K562 (cell line): ENCODE data around the gene TIAM1. TPM values are rescaled to one million over a fixed set of nuclear protein-coding genes. Genes with fewer than 3 reads are reported as not detected.

ENCODE experiments used
- BCOR ChIP-seq: fragments of 450-650 bp; IDR thresholded peaks from 2 replicates; pipeline ENCODE4 v1.6.1; 2016
- CBFA2T2 ChIP-seq: fragments of 450-650 bp; conservative IDR thresholded peaks from 2 replicates; pipeline ENCODE4 v1.6.1; 2017; ENCODE audit warnings: mild to moderate bottlenecking
- CHCHD3 ChIP-seq: fragments of 250-450 bp; sonication (Bioruptor Pico); IDR thresholded peaks from 2 replicates; pipeline ENCODE4 v2.1.2; 2022; ENCODE audit warnings: mild to moderate bottlenecking
- ETS2 ChIP-seq: IDR thresholded peaks from 2 replicates; pipeline ENCODE4 v1.6.1; 2016; ENCODE audit warnings: borderline replicate concordance, missing genetic modification characterization, mild to moderate bottlenecking, moderate library complexity, missing compliant biosample characterization; ENCODE audit not compliant: poor library complexity, severe bottlenecking
- NFATC3 ChIP-seq: fragments of 450-650 bp; IDR thresholded peaks from 2 replicates; pipeline ENCODE4 v1.6.1; 2017; ENCODE audit warnings: mild to moderate bottlenecking
- NRF1 ChIP-seq, 2 experiments: fragments of 450-650 bp; IDR thresholded peaks in 1 of 2; conservative IDR thresholded peaks in 1 of 2; 2 replicates each; pipeline ENCODE4 v1.6.1; 2014; ENCODE audit warnings: mild to moderate bottlenecking in 2 of 2
- SPI1 ChIP-seq: IDR thresholded peaks from 2 replicates; pipeline ENCODE4 v1.6.1; 2011; ENCODE audit warnings: low read depth, low read length, control low read depth, borderline replicate concordance
- TAL1 ChIP-seq: fragments of 450-650 bp; IDR thresholded peaks from 2 replicates; pipeline ENCODE4 v1.6.1; 2016; ENCODE audit warnings: mild to moderate bottlenecking
- XRCC4 ChIP-seq: IDR thresholded peaks from one replicate; pipeline ENCODE4 v1.6.1; 2011; ENCODE audit not compliant: insufficient read depth, insufficient read length; ENCODE audit errors: extremely low read depth
- ZNF41 ChIP-seq: fragments of 250-450 bp; sonication (Bioruptor Pico); conservative IDR thresholded peaks from 2 replicates; pipeline ENCODE4 v1.4.0; 2020; ENCODE audit warnings: mild to moderate bottlenecking
- polyA plus RNA-seq, 8 experiments: library from polyadenylated mRNA; depleted of rRNA in 4 of 8; stranded (reverse) in 5 of 8; unstranded in 3 of 8; fragments of >200 nt; fragmentation: Nextera tagmentation in 2 of 8; fragmentation: Illumina TruSeq in 1 of 8; extraction: Ambion mirVana in 2 of 8; extraction: Trizol in 1 of 8; gene quantifications; 2 replicates each; pipeline versions ENCODE4 v1.2.1 to v1.2.3, GENCODE V29; 2011 to 2014; ENCODE audit warnings: inconsistent platforms in 1 of 8, missing spikeins in 1 of 8
- total RNA-seq, 7 experiments: library from RNA; depleted of rRNA in 6 of 7; stranded (reverse); fragments of >200 nt in 6 of 7; fragmentation: Illumina TruSeq in 2 of 7; extraction: Trizol in 2 of 7; gene quantifications; 2 replicates each; pipeline versions ENCODE4 v1.2.1 to v1.2.3, GENCODE V29; 2011 to 2021; ENCODE audit warnings: low replicate concordance in 1 of 7
- TF ChIP-seq, protein P1 (sequence below): IDR thresholded peaks from 2 replicates; pipeline ENCODE4 v1.6.1; 2011; ENCODE audit not compliant: insufficient read length; ENCODE audit errors: extremely low read depth
- TF ChIP-seq, protein P2 (sequence below): sonication (generic); formaldehyde crosslinking; IDR thresholded peaks from 2 replicates; pipeline ENCODE4 v1.8.0; 2022; ENCODE audit warnings: mild to moderate bottlenecking, missing genetic modification reagents

TIAM1 gene
- total and polyA plus RNA-seq, 9 of the 15 experiments (the other 6 are each of a cell fraction or from before 2014, with no cell fraction given), result 0.11 TPM; not detected in 8

DNA sequence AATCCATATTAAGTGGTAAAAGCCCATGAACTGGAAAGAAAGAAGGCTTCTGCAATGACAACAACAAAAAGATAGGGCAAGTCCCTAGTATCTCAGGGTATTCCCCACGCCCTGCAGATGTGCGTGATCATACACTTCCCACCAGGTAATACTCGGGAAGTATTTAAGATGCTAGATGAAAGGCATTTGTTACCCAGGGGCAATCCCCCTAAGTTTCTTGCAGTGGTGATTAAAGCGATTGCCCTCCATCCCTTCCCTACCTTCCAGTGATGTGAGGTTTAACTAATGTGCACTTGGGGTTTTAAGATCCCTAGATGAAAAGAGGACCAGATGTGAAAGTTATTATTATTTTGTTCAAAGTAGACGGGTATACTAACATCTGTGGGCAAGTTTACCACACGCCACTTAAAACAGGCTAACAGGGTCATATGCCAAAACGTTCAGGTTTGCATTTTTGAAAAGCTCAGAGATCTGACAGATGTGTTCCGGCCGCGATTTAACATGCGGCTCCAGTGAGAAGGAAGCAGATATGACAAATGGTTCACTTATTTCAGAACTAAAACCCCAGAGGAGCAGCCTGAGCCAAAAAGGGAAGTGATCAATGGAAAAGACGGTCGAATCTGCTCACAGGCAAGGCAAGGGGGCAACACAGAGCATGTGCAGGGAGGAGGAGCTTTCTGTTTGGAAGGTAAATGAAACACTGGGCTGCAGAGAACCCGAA lies 17.4 kb downstream of the TIAM1 start (continued):
- TF ChIP-seq SPI1 (peak; percentile 25; the same call in 1 of the 2 replicates), ZNF41 (CRISPR knock-in tag) (no peak), NFATC3 (no peak), BCOR (no peak), CBFA2T2 (no peak), CHCHD3 (no peak), NRF1 (conservative IDR thresholded peaks at IDR 0.05 in 1 of 2, IDR thresholded peaks at IDR 0.05 in 1 of 2) (peak; percentile 45 to 47; a peak in 3 of 4 replicates), XRCC4 (no peak), ETS2 (tag) (no peak), TAL1 (no peak)
- TF ChIP-seq, protein P1, sequence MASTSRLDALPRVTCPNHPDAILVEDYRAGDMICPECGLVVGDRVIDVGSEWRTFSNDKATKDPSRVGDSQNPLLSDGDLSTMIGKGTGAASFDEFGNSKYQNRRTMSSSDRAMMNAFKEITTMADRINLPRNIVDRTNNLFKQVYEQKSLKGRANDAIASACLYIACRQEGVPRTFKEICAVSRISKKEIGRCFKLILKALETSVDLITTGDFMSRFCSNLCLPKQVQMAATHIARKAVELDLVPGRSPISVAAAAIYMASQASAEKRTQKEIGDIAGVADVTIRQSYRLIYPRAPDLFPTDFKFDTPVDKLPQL, result no peak
- TF ChIP-seq, protein P2, sequence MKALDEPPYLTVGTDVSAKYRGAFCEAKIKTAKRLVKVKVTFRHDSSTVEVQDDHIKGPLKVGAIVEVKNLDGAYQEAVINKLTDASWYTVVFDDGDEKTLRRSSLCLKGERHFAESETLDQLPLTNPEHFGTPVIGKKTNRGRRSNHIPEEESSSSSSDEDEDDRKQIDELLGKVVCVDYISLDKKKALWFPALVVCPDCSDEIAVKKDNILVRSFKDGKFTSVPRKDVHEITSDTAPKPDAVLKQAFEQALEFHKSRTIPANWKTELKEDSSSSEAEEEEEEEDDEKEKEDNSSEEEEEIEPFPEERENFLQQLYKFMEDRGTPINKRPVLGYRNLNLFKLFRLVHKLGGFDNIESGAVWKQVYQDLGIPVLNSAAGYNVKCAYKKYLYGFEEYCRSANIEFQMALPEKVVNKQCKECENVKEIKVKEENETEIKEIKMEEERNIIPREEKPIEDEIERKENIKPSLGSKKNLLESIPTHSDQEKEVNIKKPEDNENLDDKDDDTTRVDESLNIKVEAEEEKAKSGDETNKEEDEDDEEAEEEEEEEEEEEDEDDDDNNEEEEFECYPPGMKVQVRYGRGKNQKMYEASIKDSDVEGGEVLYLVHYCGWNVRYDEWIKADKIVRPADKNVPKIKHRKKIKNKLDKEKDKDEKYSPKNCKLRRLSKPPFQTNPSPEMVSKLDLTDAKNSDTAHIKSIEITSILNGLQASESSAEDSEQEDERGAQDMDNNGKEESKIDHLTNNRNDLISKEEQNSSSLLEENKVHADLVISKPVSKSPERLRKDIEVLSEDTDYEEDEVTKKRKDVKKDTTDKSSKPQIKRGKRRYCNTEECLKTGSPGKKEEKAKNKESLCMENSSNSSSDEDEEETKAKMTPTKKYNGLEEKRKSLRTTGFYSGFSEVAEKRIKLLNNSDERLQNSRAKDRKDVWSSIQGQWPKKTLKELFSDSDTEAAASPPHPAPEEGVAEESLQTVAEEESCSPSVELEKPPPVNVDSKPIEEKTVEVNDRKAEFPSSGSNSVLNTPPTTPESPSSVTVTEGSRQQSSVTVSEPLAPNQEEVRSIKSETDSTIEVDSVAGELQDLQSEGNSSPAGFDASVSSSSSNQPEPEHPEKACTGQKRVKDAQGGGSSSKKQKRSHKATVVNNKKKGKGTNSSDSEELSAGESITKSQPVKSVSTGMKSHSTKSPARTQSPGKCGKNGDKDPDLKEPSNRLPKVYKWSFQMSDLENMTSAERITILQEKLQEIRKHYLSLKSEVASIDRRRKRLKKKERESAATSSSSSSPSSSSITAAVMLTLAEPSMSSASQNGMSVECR (CRISPR knock-in tag), result no peak
